ENCODE data around the gene CDH16. TPM values are rescaled to one million over a fixed set of nuclear protein-coding genes. Genes with fewer than 3 reads are reported as not detected.

Gene CDH16
- total and polyA plus RNA-seq, 2 donors: 0.05 to 0.78 TPM

GRCh38 chr16:66889622-66890021, 29.1 kb downstream of the CDH16 start:
- Histone ChIP-seq H3K36me3 (ENCODE audit: control insufficient read depth in 2 of 2, insufficient read depth in 2 of 2, low read length in 1 of 2) (peaks cover 11 to 16% of the 10 kb centered on the region in 2 donors), H3K4me3 (ENCODE audit: low read length in 2 of 2) (no peak overlapping the region), H3K27ac (ENCODE audit: low read depth in 1 of 2, low read length in 1 of 2) (no peak overlapping the region), H3K4me1 (ENCODE audit: control insufficient read depth in 2 of 2, insufficient read depth in 2 of 2, low read length in 2 of 2) (no peaks in the 10 kb centered on the region), H3K27me3 (ENCODE audit: control insufficient read depth in 2 of 2, insufficient read depth in 1 of 2, low read length in 1 of 2) (no peaks in the 10 kb centered on the region), H3K9me3 (ENCODE audit: control insufficient read depth in 2 of 2, insufficient read depth in 1 of 2, low read length in 1 of 2) (no peaks in the 10 kb centered on the region)
- no peak for DNase-seq (ENCODE audit: low read depth in 6 of 9, low spot score in 9 of 9)
- 87% methylated on average over 4 of the region's 4 CpGs for WGBS

GRCh38 chr16:66888647-66889615, 29.8 kb downstream of the CDH16 start:
- H3K27me3 ChIP-seq (ENCODE audit: control insufficient read depth in 2 of 2, insufficient read depth in 1 of 2, low read length in 1 of 2): no peaks in the 10 kb centered on the region
- H3K36me3 ChIP-seq (ENCODE audit: control insufficient read depth in 2 of 2, insufficient read depth in 2 of 2, low read length in 1 of 2): peaks cover 15 to 21% of the 10 kb centered on the region in 2 donors
- H3K4me1 ChIP-seq (ENCODE audit: control insufficient read depth in 2 of 2, insufficient read depth in 2 of 2, low read length in 2 of 2): no peaks in the 10 kb centered on the region
- no peak overlapping the region for H3K27ac ChIP-seq (ENCODE audit: low read depth in 1 of 2, low read length in 1 of 2)
- DNase-seq (ENCODE audit: low read depth in 6 of 9, low spot score in 9 of 9): no peak
- H3K4me3 ChIP-seq (ENCODE audit: low read length in 2 of 2): no peak overlapping the region
- 95% methylated on average over 6 of the region's 6 CpGs for WGBS
- no peaks in the 10 kb centered on the region for H3K9me3 ChIP-seq (ENCODE audit: control insufficient read depth in 2 of 2, insufficient read depth in 1 of 2, low read length in 1 of 2)

- Histone ChIP-seq H3K9me3 (ENCODE audit: control insufficient read depth in 2 of 2, insufficient read depth in 1 of 2, low read length in 1 of 2) (no peaks in the 10 kb centered on the region), H3K27me3 (ENCODE audit: control insufficient read depth in 2 of 2, insufficient read depth in 1 of 2, low read length in 1 of 2) (no peaks in the 10 kb centered on the region), H3K36me3 (ENCODE audit: control insufficient read depth in 2 of 2, insufficient read depth in 2 of 2, low read length in 1 of 2) (peaks cover 15 to 21% of the 10 kb centered on the region in 2 donors), H3K4me3 (ENCODE audit: low read length in 2 of 2) (no peak overlapping the region), H3K27ac (ENCODE audit: low read depth in 1 of 2, low read length in 1 of 2) (no peak overlapping the region), H3K4me1 (ENCODE audit: control insufficient read depth in 2 of 2, insufficient read depth in 2 of 2, low read length in 2 of 2) (peaks cover 0 to 3% of the 10 kb centered on the region in 2 donors)
- 95% methylated on average over 3 of the region's 3 CpGs for WGBS
- DNase-seq (ENCODE audit: low read depth in 6 of 9, low spot score in 9 of 9): no peak
These were observed 31.8 kb downstream of the CDH16 start for GRCh38 chr16:66886914-66887313.

GRCh38 chr16:66886321-66886720, 32.4 kb downstream of the CDH16 start:
- Histone ChIP-seq H3K9me3 (ENCODE audit: control insufficient read depth in 2 of 2, insufficient read depth in 1 of 2, low read length in 1 of 2) (no peaks in the 10 kb centered on the region), H3K36me3 (ENCODE audit: control insufficient read depth in 2 of 2, insufficient read depth in 2 of 2, low read length in 1 of 2) (peaks cover 15 to 21% of the 10 kb centered on the region in 2 donors), H3K27me3 (ENCODE audit: control insufficient read depth in 2 of 2, insufficient read depth in 1 of 2, low read length in 1 of 2) (no peaks in the 10 kb centered on the region), H3K4me1 (ENCODE audit: control insufficient read depth in 2 of 2, insufficient read depth in 2 of 2, low read length in 2 of 2) (peaks cover 0 to 3% of the 10 kb centered on the region in 2 donors), H3K27ac (ENCODE audit: low read depth in 1 of 2, low read length in 1 of 2) (no peak overlapping the region), H3K4me3 (ENCODE audit: low read length in 2 of 2) (no peak overlapping the region)
- 98% methylated on average over 2 of the region's 2 CpGs for WGBS
- no peak for DNase-seq (ENCODE audit: low read depth in 6 of 9, low spot score in 9 of 9)

- H3K36me3 ChIP-seq (ENCODE audit: control insufficient read depth in 2 of 2, insufficient read depth in 2 of 2, low read length in 1 of 2): peaks cover 15 to 21% of the 10 kb centered on the region in 2 donors
- DNase-seq (ENCODE audit: low read depth in 6 of 9, low spot score in 9 of 9): no peak
- no peak overlapping the region for H3K4me3 ChIP-seq (ENCODE audit: low read length in 2 of 2)
- H3K27me3 ChIP-seq (ENCODE audit: control insufficient read depth in 2 of 2, insufficient read depth in 1 of 2, low read length in 1 of 2): peaks cover 0 to 7% of the 10 kb centered on the region in 2 donors
- H3K9me3 ChIP-seq (ENCODE audit: control insufficient read depth in 2 of 2, insufficient read depth in 1 of 2, low read length in 1 of 2): no peaks in the 10 kb centered on the region
- H3K4me1 ChIP-seq (ENCODE audit: control insufficient read depth in 2 of 2, insufficient read depth in 2 of 2, low read length in 2 of 2): peaks cover 4 to 6% of the 10 kb centered on the region in 2 donors
- H3K27ac ChIP-seq (ENCODE audit: low read depth in 1 of 2, low read length in 1 of 2): no peak overlapping the region
- 96% methylated on average over 12 of the region's 12 CpGs for WGBS
These were observed 33.2 kb downstream of the CDH16 start for GRCh38 chr16:66885491-66885890.

GRCh38 chr16:66882702-66883101, 36.0 kb downstream of the CDH16 start:
- WGBS: 98% methylated on average over 3 of the region's 3 CpGs
- no peak overlapping the region for H3K27ac ChIP-seq (ENCODE audit: low read depth in 1 of 2, low read length in 1 of 2)
- peaks cover 0 to 9% of the 10 kb centered on the region in 2 donors for H3K27me3 ChIP-seq (ENCODE audit: control insufficient read depth in 2 of 2, insufficient read depth in 1 of 2, low read length in 1 of 2)
- no peak overlapping the region for H3K4me3 ChIP-seq (ENCODE audit: low read length in 2 of 2)
- H3K36me3 ChIP-seq (ENCODE audit: control insufficient read depth in 2 of 2, insufficient read depth in 2 of 2, low read length in 1 of 2): peaks cover 15 to 21% of the 10 kb centered on the region in 2 donors
- H3K4me1 ChIP-seq (ENCODE audit: control insufficient read depth in 2 of 2, insufficient read depth in 2 of 2, low read length in 2 of 2): peaks cover 10 to 14% of the 10 kb centered on the region in 2 donors
- no peaks in the 10 kb centered on the region for H3K9me3 ChIP-seq (ENCODE audit: control insufficient read depth in 2 of 2, insufficient read depth in 1 of 2, low read length in 1 of 2)
- DNase-seq (ENCODE audit: low read depth in 6 of 9, low spot score in 9 of 9): no peak

GRCh38 chr16:66881964-66882508, 36.6 kb downstream of the CDH16 start:
- no peaks in the 10 kb centered on the region for H3K9me3 ChIP-seq (ENCODE audit: control insufficient read depth in 2 of 2, insufficient read depth in 1 of 2, low read length in 1 of 2)
- H3K36me3 ChIP-seq (ENCODE audit: control insufficient read depth in 2 of 2, insufficient read depth in 2 of 2, low read length in 1 of 2): peaks cover 15 to 19% of the 10 kb centered on the region in 2 donors
- DNase-seq (ENCODE audit: low read depth in 6 of 9, low spot score in 9 of 9): no peak
- WGBS: 97% methylated on average over 8 of the region's 8 CpGs
- H3K27me3 ChIP-seq (ENCODE audit: control insufficient read depth in 2 of 2, insufficient read depth in 1 of 2, low read length in 1 of 2): peaks cover 0 to 9% of the 10 kb centered on the region in 2 donors
- no peak overlapping the region for H3K4me3 ChIP-seq (ENCODE audit: low read length in 2 of 2)
- H3K27ac ChIP-seq (ENCODE audit: low read depth in 1 of 2, low read length in 1 of 2): no peak overlapping the region
- H3K4me1 ChIP-seq (ENCODE audit: control insufficient read depth in 2 of 2, insufficient read depth in 2 of 2, low read length in 2 of 2): peaks cover 10 to 14% of the 10 kb centered on the region in 2 donors

- H3K27me3 ChIP-seq (ENCODE audit: control insufficient read depth in 2 of 2, insufficient read depth in 1 of 2, low read length in 1 of 2): peaks cover 0 to 9% of the 10 kb centered on the region in 2 donors
- DNase-seq (ENCODE audit: low read depth in 6 of 9, low spot score in 9 of 9): no peak
- 96% methylated on average over 2 of the region's 2 CpGs for WGBS
These were observed 37.1 kb downstream of the CDH16 start for GRCh38 chr16:66881560-66881959.

GRCh38 chr16:66881014-66881417, 37.7 kb downstream of the CDH16 start:
- peak in 1 of 9 donors; percentile 30 for DNase-seq (ENCODE audit: low read depth in 6 of 9, low spot score in 9 of 9)
- peaks cover 15 to 18% of the 10 kb centered on the region in 2 donors for H3K36me3 ChIP-seq (ENCODE audit: control insufficient read depth in 2 of 2, insufficient read depth in 2 of 2, low read length in 1 of 2)
- no peaks in the 10 kb centered on the region for H3K9me3 ChIP-seq (ENCODE audit: control insufficient read depth in 2 of 2, insufficient read depth in 1 of 2, low read length in 1 of 2)
- peaks cover 0 to 9% of the 10 kb centered on the region in 2 donors for H3K27me3 ChIP-seq (ENCODE audit: control insufficient read depth in 2 of 2, insufficient read depth in 1 of 2, low read length in 1 of 2)
- peaks cover 10 to 14% of the 10 kb centered on the region in 2 donors for H3K4me1 ChIP-seq (ENCODE audit: control insufficient read depth in 2 of 2, insufficient read depth in 2 of 2, low read length in 2 of 2)
- WGBS: 5% methylated on average over 23 of the region's 23 CpGs
- peak overlapping the region; percentile 67 to 81 for H3K4me3 ChIP-seq (ENCODE audit: low read length in 2 of 2)
- H3K27ac ChIP-seq (ENCODE audit: low read depth in 1 of 2, low read length in 1 of 2): no peak overlapping the region

More at GRCh38 chr16:66881560-66881959, 37.1 kb downstream of the CDH16 start:
- Histone ChIP-seq H3K4me1 (ENCODE audit: control insufficient read depth in 2 of 2, insufficient read depth in 2 of 2, low read length in 2 of 2) (peaks cover 10 to 14% of the 10 kb centered on the region in 2 donors), H3K9me3 (ENCODE audit: control insufficient read depth in 2 of 2, insufficient read depth in 1 of 2, low read length in 1 of 2) (no peaks in the 10 kb centered on the region), H3K4me3 (ENCODE audit: low read length in 2 of 2) (no peak overlapping the region), H3K27ac (ENCODE audit: low read depth in 1 of 2, low read length in 1 of 2) (no peak overlapping the region), H3K36me3 (ENCODE audit: control insufficient read depth in 2 of 2, insufficient read depth in 2 of 2, low read length in 1 of 2) (peaks cover 15 to 19% of the 10 kb centered on the region in 2 donors)

Data from thymus (tissue), 11 donors.